Transverse colon (tissue), 3 donors: ENCODE data around the gene ALDH1L2.

Experiments used
- EP300 ChIP-seq: sonication (generic); formaldehyde crosslinking; IDR thresholded peaks from one replicate; pipeline ENCODE4 v1.6.1; 2017; ENCODE audit warnings: antibody characterized with exemption, low read depth
- TF ChIP-seq, protein P1 (sequence below), 5 experiments: fragments of 200-600 bp in 3 of 5; fragments of 450-650 bp in 2 of 5; sonication (generic) in 3 of 5; IDR thresholded peaks; 1 replicate in 2 of 5; 2 replicates in 3 of 5; pipeline ENCODE4 v1.5.1; 2016 to 2017; ENCODE audit warnings: antibody characterized with exemption in 5 of 5, inconsistent platforms in 3 of 5, mild to moderate bottlenecking in 2 of 5, moderate library complexity in 1 of 5

DNA sequence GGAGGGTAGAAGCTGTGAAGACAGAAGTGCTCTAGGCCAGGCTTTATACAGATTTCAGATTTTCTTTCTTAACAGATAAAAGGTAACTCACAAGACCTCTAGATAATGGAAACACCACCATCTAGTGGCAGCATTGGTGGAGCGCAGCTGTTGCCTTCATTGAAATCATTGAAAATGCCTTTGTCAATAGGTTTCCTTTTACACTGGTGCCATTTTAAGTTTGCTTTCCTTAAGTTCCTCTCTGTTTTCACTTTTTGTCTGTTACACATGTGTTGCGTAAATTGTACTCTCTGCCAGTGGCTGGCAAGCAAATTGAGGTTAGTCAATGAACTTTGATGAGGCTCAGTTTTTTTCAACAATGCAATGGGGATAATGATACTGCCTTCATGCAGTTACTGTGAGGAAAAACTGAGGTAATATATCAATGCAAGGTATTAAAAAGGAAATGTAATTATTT lies 31.1 kb downstream of the ALDH1L2 start:
- TF ChIP-seq, protein P1, sequence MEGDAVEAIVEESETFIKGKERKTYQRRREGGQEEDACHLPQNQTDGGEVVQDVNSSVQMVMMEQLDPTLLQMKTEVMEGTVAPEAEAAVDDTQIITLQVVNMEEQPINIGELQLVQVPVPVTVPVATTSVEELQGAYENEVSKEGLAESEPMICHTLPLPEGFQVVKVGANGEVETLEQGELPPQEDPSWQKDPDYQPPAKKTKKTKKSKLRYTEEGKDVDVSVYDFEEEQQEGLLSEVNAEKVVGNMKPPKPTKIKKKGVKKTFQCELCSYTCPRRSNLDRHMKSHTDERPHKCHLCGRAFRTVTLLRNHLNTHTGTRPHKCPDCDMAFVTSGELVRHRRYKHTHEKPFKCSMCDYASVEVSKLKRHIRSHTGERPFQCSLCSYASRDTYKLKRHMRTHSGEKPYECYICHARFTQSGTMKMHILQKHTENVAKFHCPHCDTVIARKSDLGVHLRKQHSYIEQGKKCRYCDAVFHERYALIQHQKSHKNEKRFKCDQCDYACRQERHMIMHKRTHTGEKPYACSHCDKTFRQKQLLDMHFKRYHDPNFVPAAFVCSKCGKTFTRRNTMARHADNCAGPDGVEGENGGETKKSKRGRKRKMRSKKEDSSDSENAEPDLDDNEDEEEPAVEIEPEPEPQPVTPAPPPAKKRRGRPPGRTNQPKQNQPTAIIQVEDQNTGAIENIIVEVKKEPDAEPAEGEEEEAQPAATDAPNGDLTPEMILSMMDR (IDR thresholded peaks at IDR 0.05): peak; percentile 85 to 94 (median 91)
- no peak for TF ChIP-seq EP300
